Liver (tissue), 3 donors: ENCODE measurements around the gene ZNF580.

Experiments
- ATF3 ChIP-seq: IDR thresholded peaks from 2 replicates; pipeline ENCODE4 v1.6.1; 2016; ENCODE audit warnings: antibody characterized with exemption
- FOXA1 ChIP-seq: IDR thresholded peaks from 2 replicates; pipeline ENCODE4 v1.6.1; 2016; ENCODE audit warnings: antibody characterized with exemption
- GABPA ChIP-seq, 2 donors: IDR thresholded peaks in 1 of 2; conservative IDR thresholded peaks in 1 of 2; 2 replicates each; pipeline ENCODE4 v1.6.1; 2016; ENCODE audit warnings: antibody characterized with exemption in 2 of 2, mild to moderate bottlenecking in 1 of 2, moderate library complexity in 1 of 2
- HNF4G ChIP-seq: IDR thresholded peaks from 2 replicates; pipeline ENCODE4 v1.6.1; 2016; ENCODE audit warnings: antibody characterized with exemption
- JUND ChIP-seq, 2 donors: IDR thresholded peaks; 2 replicates each; pipeline ENCODE4 v1.6.1; 2016; ENCODE audit warnings: antibody characterized with exemption in 2 of 2
- MAX ChIP-seq: IDR thresholded peaks from 2 replicates; pipeline ENCODE4 v1.6.1; 2016; ENCODE audit warnings: antibody characterized with exemption
- RAD21 ChIP-seq, 2 donors: IDR thresholded peaks; 2 replicates each; pipeline ENCODE4 v1.6.1; 2016; ENCODE audit warnings: antibody characterized with exemption in 2 of 2, mild to moderate bottlenecking in 2 of 2
- REST ChIP-seq: IDR thresholded peaks from 2 replicates; pipeline ENCODE4 v1.6.1; 2016; ENCODE audit warnings: antibody characterized with exemption, mild to moderate bottlenecking
- SP1 ChIP-seq: IDR thresholded peaks from 2 replicates; pipeline ENCODE4 v1.6.1; 2018; ENCODE audit warnings: antibody characterized with exemption, mild to moderate bottlenecking
- TAF1 ChIP-seq: conservative IDR thresholded peaks from 2 replicates; pipeline ENCODE4 v1.6.1; 2016; ENCODE audit warnings: antibody characterized with exemption, mild to moderate bottlenecking
- YY1 ChIP-seq: IDR thresholded peaks from 2 replicates; pipeline ENCODE4 v1.6.1; 2016; ENCODE audit warnings: antibody characterized with exemption, mild to moderate bottlenecking
- TF ChIP-seq, protein P1 (sequence below): fragments of 150-350 bp; IDR thresholded peaks from 2 replicates; pipeline ENCODE4 v1.5.1; 2017; ENCODE audit warnings: improper control_type of control experiment, low read depth, low read length; ENCODE audit not compliant: missing input control
- donor health status: healthy.
- donor health status: healthy.

DNA sequence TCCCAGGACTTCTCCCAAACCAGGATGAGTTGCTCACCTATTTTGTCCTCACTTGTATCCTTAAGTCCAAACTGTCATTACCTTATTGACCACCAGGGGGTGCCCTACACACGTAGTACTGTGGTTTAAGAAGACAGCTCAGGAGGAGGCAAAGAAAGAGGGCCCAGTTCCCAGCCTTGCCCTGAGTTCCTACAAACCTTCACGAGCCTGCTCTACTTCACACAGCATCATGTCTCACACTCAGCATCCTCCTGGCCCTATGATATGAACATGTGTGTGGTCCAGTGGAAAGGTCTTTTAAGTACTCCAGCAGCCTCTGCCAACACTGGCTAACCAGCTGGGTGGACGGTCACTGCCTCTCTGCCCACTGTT is 8.4 kb upstream of the ZNF580 start:
- TF ChIP-seq, protein P1, sequence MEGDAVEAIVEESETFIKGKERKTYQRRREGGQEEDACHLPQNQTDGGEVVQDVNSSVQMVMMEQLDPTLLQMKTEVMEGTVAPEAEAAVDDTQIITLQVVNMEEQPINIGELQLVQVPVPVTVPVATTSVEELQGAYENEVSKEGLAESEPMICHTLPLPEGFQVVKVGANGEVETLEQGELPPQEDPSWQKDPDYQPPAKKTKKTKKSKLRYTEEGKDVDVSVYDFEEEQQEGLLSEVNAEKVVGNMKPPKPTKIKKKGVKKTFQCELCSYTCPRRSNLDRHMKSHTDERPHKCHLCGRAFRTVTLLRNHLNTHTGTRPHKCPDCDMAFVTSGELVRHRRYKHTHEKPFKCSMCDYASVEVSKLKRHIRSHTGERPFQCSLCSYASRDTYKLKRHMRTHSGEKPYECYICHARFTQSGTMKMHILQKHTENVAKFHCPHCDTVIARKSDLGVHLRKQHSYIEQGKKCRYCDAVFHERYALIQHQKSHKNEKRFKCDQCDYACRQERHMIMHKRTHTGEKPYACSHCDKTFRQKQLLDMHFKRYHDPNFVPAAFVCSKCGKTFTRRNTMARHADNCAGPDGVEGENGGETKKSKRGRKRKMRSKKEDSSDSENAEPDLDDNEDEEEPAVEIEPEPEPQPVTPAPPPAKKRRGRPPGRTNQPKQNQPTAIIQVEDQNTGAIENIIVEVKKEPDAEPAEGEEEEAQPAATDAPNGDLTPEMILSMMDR = peak; percentile 85
- no peak for TF ChIP-seq TAF1
- TF ChIP-seq YY1 = no peak
- TF ChIP-seq RAD21 (IDR thresholded peaks at IDR 0.05) = peak; percentile 88 to 94
- no peak for TF ChIP-seq HNF4G
- no peak for TF ChIP-seq ATF3
- no peak for TF ChIP-seq REST
- TF ChIP-seq JUND (IDR thresholded peaks at IDR 0.05) = no peak
- peak in 1 of 2 donors; percentile 56 for TF ChIP-seq GABPA (IDR thresholded peaks at IDR 0.05 in 1 of 2, conservative IDR thresholded peaks at IDR 0.05 in 1 of 2)
- TF ChIP-seq FOXA1 = no peak
- TF ChIP-seq MAX = no peak
- no peak for TF ChIP-seq SP1
